ENCODE results near the gene DNAH14. TPM values are rescaled to one million over a fixed set of nuclear protein-coding genes. Genes with fewer than 3 reads are reported as not detected.

Gene DNAH14
- total RNA-seq, 2 donors from 2014 or later, result 5.8 to 7.7 TPM

DNA sequence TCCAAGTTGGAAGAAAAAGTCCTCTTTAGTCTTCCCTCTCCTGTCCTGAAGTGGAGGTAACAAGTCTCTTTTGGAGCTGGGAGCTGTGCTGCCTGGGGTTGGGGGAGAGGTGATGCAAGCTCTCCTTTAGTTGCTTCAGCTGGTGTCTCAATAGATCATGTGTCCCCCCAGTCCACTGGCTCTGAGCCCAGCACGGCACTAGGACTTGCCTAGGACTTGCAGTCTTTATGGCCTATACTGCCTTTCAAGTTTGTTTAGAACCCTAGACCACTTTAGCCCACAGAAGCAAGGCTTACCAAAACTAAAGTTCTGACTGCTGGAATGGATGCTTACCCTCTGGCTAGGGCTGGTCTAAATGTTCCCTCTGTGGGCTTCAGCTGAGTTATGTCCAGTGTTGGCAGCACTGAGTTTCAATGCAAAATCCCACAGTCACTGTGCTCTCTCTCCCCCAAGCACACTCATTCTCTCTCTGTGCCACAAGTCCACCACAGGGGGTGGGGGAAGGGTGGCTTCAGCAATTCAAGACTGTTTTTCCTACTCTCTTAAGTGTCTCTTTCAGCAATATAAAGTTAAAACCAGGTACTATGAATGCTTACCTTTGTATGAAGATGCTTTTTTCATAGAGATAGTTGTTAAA is 185.0 kb downstream of the DNAH14 start:
- Histone ChIP-seq H3K36me3 (no peaks in the 10 kb centered on the region), H3K9me3 (no peaks in the 10 kb centered on the region), H3K4me1 (no peaks in the 10 kb centered on the region), H3K27ac (no peak overlapping the region), H3K4me3 (no peak overlapping the region), H3K27me3 (no peaks in the 10 kb centered on the region)
- DNase-seq (ENCODE audit: low spot score), result no peak
- TF ChIP-seq, protein P1, sequence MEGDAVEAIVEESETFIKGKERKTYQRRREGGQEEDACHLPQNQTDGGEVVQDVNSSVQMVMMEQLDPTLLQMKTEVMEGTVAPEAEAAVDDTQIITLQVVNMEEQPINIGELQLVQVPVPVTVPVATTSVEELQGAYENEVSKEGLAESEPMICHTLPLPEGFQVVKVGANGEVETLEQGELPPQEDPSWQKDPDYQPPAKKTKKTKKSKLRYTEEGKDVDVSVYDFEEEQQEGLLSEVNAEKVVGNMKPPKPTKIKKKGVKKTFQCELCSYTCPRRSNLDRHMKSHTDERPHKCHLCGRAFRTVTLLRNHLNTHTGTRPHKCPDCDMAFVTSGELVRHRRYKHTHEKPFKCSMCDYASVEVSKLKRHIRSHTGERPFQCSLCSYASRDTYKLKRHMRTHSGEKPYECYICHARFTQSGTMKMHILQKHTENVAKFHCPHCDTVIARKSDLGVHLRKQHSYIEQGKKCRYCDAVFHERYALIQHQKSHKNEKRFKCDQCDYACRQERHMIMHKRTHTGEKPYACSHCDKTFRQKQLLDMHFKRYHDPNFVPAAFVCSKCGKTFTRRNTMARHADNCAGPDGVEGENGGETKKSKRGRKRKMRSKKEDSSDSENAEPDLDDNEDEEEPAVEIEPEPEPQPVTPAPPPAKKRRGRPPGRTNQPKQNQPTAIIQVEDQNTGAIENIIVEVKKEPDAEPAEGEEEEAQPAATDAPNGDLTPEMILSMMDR (IDR thresholded peaks at IDR 0.05), result no peak

DNA sequence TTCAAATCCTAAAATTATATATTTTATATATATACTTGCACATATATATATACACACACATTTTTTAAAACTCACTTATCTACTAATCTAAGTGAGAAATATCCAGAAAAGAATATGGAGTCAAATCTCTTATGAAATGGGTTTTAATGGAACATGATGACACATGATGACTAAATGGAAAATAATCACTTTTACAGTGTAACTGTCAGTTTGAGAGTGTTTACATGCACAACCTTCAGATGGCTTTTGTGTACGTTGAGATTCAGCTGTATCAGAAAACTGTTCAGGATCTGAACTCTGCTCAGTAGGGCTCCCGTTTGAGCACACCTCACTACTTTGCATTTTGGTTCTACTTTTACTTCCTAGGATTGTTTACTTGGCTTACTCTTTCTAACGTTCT is 189.8 kb downstream of the DNAH14 start:
- H3K27ac ChIP-seq, result no peak overlapping the region
- TF ChIP-seq, protein P1 (IDR thresholded peaks at IDR 0.05), result no peak
- no peaks in the 10 kb centered on the region for H3K36me3 ChIP-seq
- H3K4me3 ChIP-seq, result no peak overlapping the region
- DNase-seq (ENCODE audit: low spot score), result no peak
- peaks cover 0 to under 1% of the 10 kb centered on the region in 2 donors for H3K9me3 ChIP-seq
- H3K27me3 ChIP-seq, result no peaks in the 10 kb centered on the region
- no peaks in the 10 kb centered on the region for H3K4me1 ChIP-seq

DNA sequence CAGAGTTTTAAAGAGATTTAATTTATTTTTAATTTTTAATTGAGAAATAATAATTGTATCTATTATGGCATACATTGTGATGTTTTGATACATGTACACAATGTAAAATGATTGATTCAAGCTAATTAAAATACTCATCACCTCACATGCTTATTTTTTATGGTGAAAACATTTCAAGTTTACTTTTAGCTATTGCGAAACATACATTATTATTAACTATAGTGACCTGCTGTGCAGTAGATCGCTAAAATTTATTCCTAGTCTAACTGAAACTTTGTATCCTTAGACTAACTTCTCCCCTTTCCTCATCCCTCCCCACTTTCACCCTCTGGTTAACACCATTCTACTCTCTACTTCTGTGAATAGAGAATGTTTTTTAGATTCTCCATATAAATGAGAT is 191.6 kb downstream of the DNAH14 start:
- Histone ChIP-seq H3K36me3 (no peaks in the 10 kb centered on the region), H3K27me3 (no peaks in the 10 kb centered on the region), H3K27ac (no peak overlapping the region), H3K9me3 (peaks cover 0 to 5% of the 10 kb centered on the region in 2 donors), H3K4me1 (no peaks in the 10 kb centered on the region), H3K4me3 (no peak overlapping the region)
- TF ChIP-seq, protein P1 (IDR thresholded peaks at IDR 0.05), result no peak
- DNase-seq (ENCODE audit: low spot score), result no peak

DNA sequence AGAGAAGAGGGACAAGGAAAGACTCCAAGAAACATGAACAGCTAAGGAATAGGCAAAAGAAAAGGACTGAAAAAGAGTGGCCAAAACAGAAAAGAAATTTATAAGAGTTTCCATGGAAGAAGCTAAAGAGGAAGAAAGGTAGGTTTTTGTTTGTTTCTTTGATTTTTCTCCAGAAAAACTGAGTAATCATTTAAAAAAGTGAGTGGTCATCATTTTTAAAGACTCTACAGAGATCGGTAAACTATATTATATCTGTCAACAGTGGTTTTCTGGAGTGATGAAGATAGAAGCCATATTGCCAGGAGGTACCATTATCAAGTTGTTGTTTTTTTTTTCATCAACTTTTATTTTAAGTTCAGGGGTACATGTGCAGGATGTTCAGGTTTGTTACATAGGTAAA is 202.4 kb downstream of the DNAH14 start:
- TF ChIP-seq, protein P1 (IDR thresholded peaks at IDR 0.05), result no peak
- H3K4me1 ChIP-seq, result no peaks in the 10 kb centered on the region
- no peaks in the 10 kb centered on the region for H3K27me3 ChIP-seq
- H3K9me3 ChIP-seq, result peaks cover 0 to 9% of the 10 kb centered on the region in 2 donors
- no peaks in the 10 kb centered on the region for H3K36me3 ChIP-seq
- H3K27ac ChIP-seq, result no peak overlapping the region
- no peak for DNase-seq (ENCODE audit: low spot score)
- H3K4me3 ChIP-seq, result no peak overlapping the region

DNA sequence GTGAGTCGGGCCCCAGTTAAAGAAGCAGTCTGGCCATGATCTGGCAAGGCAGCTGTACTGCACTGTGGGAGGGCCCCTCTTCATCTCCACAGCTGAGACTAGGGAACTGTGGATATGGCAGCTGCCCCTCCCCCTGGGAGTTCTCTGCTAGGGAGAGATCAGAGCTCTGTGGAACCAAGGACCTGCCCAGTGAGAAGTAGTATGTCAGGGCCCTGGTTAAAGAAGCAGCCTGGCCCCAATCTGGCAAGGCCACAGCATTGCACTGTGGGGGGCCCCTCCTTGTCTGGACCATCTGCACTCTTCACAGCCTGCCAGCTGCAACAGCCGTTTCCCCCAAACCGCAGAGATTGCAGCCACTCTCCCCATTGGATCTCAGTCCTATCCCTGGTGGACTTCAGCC is 208.5 kb downstream of the DNAH14 start:
- no peak overlapping the region for H3K27ac ChIP-seq
- peaks cover 0 to 9% of the 10 kb centered on the region in 2 donors for H3K9me3 ChIP-seq
- no peaks in the 10 kb centered on the region for H3K27me3 ChIP-seq
- no peak for DNase-seq (ENCODE audit: low spot score)
- H3K36me3 ChIP-seq, result no peaks in the 10 kb centered on the region
- H3K4me3 ChIP-seq, result no peak overlapping the region
- TF ChIP-seq, protein P1 (IDR thresholded peaks at IDR 0.05), result no peak
- no peaks in the 10 kb centered on the region for H3K4me1 ChIP-seq

DNA sequence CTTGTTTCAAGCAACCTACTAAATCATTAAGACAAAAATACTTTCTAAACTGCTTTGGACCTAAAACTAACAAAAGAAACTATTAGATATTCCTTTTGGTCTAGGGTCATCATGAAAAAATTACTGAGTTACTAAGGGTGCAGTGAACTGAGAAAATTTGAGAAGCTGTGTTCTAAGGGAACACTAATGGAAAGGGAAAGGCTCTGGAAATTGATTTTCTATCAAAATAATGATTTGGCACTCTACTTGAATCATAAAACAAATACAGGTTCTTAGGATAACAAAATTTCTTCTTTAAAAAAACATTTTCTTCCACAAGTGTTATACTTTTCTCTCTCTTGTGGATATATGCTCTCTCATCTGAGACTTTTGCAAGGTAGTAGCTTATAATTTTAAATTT is 213.5 kb downstream of the DNAH14 start:
- Histone ChIP-seq H3K27me3 (no peaks in the 10 kb centered on the region), H3K4me3 (no peak overlapping the region), H3K36me3 (no peaks in the 10 kb centered on the region), H3K9me3 (no peaks in the 10 kb centered on the region), H3K4me1 (no peaks in the 10 kb centered on the region), H3K27ac (no peak overlapping the region)
- TF ChIP-seq, protein P1 (IDR thresholded peaks at IDR 0.05), result no peak
- no peak for DNase-seq (ENCODE audit: low spot score)

Data from right atrium auricular region (tissue), 2 donors.